ENCODE measurements around the gene DEXI.
"Not testable (repeated sequence)": the region's sequence is repeated elsewhere in the genome, so short reads cannot be mapped to it uniquely, and the experiment has no call there.

Gene DEXI

DNA sequence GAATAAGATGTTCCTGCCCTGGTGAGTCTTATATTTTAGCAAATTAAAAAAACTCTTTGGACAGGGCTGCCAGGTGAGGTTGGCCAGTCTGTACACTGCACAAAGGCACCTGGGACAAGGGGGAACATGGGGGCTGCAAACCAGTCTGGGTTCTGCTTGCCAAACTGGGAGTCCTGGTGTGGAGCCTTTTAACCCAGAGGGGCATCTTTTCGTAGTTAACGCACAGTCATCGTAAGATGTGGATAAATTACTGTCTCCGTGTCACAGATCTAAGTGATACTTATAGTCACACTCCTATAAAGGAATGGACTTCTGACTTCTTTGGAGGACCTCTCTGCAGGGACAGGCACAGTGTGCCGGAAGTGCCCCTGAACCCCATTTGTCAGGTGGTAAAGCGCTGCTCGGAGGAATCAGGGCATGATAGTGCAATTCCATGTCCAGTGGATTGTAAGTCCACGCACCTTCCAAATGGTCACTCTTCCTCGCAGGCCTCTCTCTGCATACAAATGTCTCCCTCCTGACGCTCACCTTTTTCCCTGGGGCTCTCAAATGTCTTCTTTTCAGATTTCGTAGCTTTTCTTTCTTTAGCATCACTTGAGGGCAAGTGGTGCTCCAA is 14.7 kb downstream of the DEXI start:
- no peak for DNase-seq (ENCODE audit: low read depth in 1 of 2, low spot score in 1 of 2)

DNA sequence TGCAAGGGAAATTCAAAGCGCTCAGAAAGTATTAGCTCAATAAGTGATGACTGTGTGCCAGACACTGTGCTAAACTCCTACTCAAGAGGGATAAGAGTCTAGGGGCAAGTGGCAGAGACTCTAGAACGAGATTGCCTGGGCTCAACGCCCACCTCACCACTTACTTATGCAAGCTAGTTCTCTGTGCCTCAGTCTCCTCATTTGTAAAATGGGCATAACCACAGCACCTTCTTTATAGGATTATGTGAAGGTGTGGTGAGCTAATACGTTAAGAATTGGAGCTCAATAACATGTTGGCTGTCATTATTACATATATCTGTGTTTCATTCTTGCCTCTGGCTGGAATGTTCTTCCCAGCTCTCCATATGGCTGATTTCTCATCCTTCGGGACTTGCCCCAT is 15.4 kb downstream of the DEXI start:
- no peak for DNase-seq (ENCODE audit: low read depth in 1 of 2, low spot score in 1 of 2)

DNA sequence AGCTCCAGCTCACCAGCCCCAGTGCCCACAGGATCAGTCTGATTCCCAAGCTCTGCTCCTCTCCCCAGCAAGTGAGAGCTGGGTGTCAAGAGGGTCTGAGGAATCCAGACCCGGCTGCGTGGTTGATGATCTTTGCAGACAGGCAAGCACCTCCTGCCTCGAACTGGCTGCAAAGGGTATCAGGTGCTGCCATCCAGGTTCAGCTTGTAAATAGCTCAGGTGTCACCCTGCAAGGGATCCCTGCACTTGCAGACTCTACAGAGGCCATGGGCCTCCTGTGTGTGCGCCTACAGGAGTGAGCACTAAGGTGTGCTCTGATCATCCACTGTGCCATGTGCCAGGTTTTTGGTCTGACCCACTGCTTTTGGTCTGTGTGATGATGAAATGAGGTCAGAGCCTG is 16.2 kb downstream of the DEXI start:
- DNase-seq (ENCODE audit: low read depth in 1 of 2, low spot score in 1 of 2) = no peak

DNA sequence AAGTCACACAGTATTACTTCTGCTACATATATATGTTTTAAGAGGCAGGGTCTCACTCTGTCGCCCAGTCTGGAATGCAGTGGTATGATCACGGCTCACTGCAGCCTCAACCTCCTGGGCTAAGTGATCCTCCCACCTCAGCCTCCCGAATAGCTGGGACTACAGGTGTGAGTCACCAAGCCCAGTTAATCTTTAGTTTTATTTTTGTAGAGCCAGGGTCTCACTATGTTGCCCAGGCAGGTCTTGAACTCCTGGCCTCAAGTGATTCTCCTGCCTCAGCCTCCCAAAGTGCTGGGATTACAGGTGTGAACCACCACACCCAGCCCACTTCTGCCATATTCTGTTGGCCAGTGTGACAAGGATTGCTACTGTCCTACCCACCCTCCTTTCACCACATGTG is 17.0 kb downstream of the DEXI start:
- DNase-seq (ENCODE audit: low read depth in 1 of 2, low spot score in 1 of 2) = not testable (repeated sequence)

DNA sequence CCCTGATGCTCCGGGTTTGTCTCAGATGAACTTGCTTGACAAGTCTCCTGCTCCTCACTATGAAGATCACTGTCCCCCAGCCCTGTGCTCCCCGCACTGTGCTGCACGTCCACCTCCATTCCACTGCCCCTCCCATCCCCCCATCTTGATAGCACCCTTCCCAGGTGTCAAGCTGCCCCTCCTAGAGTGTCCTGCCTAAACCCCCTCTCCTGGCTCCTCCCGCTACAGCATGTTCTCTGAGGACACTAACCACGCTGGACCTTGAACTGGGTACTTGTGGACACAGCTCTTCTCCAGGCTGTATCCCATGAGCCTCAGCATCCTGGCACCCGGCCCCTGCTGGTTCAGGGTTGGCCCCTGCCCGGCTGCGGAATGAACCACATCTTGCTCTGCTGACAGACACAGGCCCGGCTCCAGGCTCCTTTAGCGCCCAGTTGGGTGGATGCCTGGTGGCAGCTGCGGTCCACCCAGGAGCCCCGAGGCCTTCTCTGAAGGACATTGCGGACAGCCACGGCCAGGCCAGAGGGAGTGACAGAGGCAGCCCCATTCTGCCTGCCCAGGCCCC is 18.5 kb downstream of the DEXI start:
- DNase-seq (ENCODE audit: low read depth in 1 of 2, low spot score in 1 of 2) = no peak

DNA sequence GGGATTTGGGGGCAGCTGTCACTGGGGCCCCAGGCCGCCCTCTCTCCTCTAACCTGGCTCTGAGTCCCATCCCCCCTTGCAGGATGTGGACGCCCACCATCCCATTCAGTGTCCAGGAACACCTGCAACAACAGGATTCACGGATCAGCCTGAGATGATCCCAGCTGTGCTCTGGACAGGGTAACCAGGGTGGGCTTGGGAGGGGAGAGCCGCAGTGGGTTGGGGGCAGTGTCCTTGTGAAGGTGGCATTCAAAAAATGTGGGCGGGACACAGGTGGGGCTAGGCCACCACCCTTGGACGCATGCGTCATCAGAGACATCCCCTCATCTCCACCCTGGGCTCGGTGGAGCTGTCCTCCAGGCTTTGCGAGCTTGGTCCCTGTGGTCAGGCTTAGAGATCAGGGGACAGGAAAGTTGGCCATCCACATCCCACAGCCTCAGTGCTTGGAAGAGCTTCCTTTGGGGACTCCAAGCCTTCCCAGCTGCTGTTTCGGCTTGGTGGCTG is 19.1 kb downstream of the DEXI start:
- DNase-seq (ENCODE audit: low read depth in 1 of 2, low spot score in 1 of 2) = no peak

DNA sequence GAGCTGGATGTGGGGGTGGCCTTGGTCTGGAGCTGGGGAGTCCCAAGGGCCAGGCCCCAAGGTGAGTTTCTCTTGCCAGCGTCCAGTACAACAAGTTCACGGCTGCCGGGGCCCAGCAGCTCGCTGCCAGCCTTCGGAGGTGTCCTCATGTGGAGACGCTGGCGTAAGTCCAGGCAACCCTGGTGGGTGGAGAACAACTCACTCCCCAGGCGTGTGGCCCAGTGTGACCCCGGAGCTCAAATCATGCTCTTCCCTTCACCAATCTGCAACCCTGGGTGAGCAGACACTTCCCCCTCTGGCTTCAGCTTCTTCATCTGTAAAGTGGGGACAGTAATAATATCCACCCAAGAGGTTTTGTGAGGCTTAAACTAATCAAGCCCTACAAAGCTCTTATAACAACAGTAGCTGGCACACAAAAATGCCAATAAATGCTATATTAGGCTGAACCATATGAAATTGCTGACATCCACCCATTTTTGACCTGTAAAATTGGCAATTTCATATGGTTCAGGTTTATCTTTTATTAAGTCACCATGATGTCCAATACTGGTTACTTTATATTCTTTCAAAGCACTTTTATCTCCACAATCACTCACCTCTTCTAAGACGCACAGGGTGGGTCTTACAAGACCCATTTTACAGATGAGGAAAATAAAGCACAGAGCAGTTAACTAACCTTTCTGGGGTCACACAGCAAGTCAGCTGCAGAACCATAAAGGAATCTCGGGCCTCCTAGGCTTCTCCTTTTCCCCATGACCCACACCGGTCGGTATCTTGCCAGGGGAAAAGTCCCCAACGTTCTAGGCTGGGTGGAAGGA is 19.7 kb downstream of the DEXI start:
- no peak for DNase-seq (ENCODE audit: low read depth in 1 of 2, low spot score in 1 of 2)

DNA sequence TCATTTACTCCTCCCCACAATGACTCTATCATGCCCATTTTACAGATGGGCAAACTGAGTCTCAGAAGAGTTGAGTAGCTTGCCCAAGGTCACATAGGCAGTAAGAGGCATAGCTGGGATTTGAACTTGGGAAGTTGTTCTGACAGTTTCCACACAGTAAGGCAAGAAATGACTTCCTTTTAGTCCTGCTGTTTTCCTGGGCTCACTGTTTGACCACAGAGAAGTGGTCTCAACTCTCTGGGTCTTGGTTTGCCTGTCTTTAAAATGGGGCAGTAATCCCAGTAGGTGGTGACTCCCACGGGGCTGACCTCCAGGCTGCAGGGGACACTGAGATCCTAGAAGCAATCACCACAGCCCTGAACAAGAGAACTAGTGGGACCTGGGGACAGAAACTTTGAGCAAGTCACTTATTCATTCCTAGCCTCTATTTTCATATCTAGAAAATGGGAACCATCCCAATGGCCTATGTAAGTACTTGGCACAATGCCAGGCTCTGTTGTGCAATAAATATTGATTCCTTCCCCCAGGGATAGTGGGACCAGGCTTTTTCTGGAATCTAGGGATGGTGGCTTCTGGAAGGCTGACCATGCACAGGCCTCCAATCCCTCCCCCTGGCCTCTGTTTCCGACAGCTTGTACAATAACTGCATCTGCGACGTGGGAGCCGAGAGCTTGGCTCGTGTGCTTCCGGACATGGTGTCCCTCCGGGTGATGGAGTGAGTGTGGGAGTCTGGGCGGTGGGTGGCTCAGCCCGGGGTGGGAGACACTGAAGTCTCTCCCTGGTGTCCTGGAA is 20.5 kb downstream of the DEXI start:
- no peak for DNase-seq (ENCODE audit: low read depth in 1 of 2, low spot score in 1 of 2)

DNA sequence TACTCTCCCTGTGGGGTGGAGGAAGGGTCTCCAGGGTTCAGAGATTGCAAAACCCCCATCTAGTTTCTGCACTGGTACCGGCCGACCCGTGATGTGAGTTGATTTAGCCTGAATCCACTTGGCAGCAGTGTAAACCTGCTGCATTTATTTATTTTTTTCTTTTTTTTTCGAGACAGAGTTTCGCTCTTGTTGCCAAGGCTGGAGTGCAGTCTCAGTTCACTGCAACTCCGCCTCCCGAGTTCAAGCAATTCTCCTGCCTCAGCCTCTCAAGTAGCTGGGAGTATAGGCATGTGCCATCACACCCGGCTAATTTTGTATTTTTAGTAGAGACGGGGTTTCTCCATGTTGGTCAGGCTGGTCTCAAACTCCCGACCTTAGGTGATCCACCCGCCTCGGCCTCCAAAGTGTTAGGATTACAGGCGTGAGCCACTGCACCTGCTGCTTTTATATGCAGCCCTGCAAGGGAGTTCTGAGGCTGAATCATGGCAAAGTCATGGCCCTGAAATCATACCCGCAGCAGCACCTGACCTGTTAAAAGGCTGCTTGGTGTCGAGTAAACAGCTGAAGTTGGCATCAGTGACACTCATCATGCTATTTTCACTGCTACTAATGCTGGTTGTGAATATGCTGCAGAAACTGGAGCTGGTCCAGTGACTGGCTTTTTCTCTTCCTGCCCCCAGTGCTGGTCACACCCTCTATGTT is 21.4 kb downstream of the DEXI start:
- DNase-seq (ENCODE audit: low read depth in 1 of 2, low spot score in 1 of 2) = no peak

DNA sequence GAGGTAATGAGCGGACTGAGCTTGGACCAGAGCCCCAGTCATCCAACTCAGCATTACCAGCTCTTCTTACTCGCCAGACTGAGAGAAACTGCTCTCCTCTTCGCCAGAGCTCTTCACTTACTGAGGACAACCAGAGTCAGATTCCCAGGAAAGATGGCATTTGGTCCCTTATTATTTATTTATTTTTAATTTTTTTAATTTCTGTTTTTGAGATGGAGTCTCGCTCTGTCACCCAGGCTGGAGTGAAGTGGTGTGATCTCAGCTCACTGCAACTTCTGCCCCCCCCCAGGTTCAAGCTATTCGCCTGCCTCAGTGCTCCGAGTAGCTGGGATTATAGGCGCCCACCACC is 23.3 kb downstream of the DEXI start:
- DNase-seq (ENCODE audit: low read depth in 1 of 2, low spot score in 1 of 2) = no peak

DNA sequence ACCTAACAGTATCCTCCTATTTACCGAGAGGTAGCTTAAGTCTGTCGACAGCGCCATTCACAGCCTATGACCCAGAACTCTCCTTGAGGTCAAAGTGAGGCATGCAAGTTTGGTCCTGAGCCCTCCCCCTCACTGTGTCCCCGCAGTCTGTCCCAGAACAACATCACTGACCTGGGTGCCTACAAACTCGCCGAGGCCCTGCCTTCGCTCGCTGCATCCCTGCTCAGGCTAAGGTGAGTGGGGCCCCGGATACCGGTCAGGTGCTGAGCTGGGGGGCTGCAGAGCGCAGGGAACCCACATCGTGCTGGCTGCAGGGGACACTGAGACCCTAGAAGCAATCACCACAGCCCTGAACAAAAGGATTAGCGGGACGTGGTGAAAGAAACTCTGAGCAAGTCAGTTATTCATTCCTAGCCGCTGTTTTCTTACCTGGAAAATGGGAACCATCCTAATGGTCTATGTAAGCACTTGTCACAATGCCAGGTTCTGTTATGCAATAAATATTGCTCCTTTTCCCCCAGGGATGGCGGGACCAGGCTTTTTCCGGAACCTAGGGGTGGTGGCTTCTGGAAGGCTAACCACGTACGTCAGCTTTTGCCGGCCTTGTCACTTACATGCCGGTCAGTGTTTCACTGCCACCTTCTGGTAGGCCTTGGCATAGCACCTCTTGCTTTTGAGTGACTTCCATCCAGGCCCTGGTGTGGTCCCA is 23.8 kb downstream of the DEXI start:
- peak; percentile 60 for DNase-seq (ENCODE audit: low read depth in 1 of 2, low spot score in 1 of 2)

DNA sequence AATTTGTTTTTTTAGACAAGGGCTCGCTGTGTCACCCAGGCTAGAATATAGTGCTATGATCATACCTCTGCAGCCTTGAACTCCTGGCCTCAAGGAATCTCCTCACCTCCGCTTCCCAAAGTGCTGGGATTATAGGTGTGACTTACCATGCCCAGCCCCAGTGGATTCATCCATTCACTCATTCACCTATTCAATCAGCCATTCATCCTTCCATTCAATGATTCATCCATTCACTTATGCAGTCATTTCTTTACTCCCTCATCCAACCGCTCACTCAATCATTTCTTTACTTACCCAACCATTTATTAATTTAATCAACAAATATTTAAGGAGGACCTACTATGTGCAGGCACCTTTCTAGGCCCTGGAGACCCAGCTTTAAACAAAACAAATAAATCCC is 25.7 kb downstream of the DEXI start:
- DNase-seq (ENCODE audit: low read depth in 1 of 2, low spot score in 1 of 2) = no peak

DNA sequence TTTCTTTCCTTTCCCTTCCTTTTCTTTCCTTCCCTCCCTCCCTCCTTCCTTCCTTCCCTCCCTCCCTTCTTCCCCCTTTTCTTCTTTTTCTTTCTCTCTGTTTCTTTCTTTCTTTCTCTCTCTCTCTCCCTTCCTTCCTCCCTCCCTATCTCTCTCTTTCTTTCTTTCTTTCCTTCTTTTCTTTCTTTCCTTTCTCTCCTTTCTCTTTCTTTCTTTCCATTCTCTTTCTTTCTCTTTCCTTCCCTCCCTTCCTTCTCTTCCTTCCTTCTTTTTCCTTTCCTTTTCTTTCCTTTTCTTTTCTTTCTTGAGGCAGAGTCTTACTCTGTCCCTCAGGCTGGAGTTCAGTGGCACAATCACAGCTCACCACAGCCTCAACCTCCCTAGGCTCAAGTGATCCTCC is 31.0 kb downstream of the DEXI start:
- DNase-seq (ENCODE audit: low read depth in 1 of 2, low spot score in 1 of 2) = no peak

DNA sequence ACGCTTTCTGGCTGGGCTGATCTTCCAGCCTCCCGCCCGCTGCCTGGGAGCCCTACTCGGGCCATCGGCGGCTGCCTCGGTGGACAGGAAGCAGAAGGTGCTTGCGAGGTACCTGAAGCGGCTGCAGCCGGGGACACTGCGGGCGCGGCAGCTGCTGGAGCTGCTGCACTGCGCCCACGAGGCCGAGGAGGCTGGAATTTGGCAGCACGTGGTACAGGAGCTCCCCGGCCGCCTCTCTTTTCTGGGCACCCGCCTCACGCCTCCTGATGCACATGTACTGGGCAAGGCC is 34.6 kb downstream of the DEXI start:
- DNase-seq (ENCODE audit: low read depth in 1 of 2, low spot score in 1 of 2) = no peak

DNA sequence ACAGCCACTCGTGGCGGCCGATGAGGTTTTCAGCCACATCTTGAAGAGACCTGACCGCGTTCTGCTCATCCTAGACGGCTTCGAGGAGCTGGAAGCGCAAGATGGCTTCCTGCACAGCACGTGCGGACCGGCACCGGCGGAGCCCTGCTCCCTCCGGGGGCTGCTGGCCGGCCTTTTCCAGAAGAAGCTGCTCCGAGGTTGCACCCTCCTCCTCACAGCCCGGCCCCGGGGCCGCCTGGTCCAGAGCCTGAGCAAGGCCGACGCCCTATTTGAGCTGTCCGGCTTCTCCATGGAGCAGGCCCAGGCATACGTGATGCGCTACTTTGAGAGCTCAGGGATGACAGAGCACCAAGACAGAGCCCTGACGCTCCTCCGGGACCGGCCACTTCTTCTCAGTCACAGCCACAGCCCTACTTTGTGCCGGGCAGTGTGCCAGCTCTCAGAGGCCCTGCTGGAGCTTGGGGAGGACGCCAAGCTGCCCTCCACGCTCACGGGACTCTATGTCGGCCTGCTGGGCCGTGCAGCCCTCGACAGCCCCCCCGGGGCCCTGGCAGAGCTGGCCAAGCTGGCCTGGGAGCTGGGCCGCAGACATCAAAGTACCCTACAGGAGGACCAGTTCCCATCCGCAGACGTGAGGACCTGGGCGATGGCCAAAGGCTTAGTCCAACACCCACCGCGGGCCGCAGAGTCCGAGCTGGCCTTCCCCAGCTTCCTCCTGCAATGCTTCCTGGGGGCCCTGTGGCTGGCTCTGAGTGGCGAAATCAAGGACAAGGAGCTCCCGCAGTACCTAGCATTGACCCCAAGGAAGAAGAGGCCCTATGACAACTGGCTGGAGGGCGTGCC is 35.1 kb downstream of the DEXI start:
- no peak for DNase-seq (ENCODE audit: low read depth in 1 of 2, low spot score in 1 of 2)

DNA sequence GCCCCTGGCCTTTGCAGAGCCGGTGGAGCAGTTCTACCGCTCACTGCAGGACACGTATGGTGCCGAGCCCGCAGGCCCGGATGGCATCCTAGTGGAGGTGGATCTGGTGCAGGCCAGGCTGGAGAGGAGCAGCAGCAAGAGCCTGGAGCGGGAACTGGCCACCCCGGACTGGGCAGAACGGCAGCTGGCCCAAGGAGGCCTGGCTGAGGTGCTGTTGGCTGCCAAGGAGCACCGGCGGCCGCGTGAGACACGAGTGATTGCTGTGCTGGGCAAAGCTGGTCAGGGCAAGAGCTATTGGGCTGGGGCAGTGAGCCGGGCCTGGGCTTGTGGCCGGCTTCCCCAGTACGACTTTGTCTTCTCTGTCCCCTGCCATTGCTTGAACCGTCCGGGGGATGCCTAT is 35.8 kb downstream of the DEXI start:
- no peak for DNase-seq (ENCODE audit: low read depth in 1 of 2, low spot score in 1 of 2)

DNA sequence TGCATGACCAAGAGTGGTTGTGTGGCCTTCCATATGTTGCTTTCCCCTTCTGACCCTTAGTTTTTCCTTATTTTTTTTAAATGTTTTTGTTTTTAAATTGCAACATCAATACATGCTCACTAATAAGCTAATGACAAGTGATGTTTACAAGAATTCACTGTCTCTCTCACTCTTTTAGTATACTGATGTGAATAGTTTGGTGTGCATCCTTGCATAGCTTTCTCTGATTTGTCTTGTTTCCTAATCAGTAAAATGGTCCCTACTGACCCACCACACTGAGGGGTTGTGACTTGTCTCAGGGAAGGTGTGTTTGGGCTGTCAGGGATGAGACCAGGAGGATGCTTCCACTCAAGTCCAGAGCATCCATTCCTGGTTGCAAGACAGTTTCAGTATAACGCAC is 39.3 kb downstream of the DEXI start:
- no peak for DNase-seq (ENCODE audit: low read depth in 1 of 2, low spot score in 1 of 2)

DNA sequence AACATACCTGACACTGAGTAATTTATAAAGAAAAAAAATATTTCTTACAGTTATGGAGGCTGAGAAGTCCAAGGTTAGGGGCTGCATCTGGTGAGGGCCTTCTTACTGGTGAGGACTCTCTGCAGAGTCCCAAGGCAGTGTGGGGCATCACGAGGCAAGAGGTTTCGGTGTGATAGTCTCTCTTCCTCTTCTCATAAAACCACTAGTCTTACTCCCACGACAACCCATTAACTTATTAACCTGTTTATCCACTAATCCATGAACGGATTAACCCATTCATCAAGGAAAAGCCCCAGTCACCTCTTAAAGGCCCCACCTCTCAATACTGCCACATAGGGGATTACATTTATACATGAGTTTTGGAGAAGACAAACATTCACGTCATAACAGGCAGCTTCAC is 45.1 kb downstream of the DEXI start:
- DNase-seq (ENCODE audit: low read depth in 1 of 2, low spot score in 1 of 2) = no peak

DNA sequence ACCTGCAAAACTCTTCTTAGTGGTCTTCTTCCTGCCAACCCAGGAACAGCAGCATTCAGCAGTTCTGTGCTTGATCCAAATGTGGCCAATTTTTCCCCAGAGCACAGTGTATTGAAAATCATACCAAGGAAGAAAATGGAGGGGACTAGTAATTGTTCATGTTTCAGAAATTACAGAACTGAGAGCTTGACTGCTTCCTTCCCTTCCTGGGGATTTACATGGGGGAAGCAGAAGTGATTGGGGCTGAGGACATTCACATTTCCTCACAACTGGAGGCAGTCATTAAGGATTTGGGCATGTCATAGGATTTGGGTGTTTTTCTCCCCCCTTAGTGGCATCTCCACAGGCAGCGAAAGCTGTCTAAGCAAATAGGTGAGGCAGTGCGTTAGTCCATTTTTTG is 45.5 kb downstream of the DEXI start:
- no peak for DNase-seq (ENCODE audit: low read depth in 1 of 2, low spot score in 1 of 2)

DNA sequence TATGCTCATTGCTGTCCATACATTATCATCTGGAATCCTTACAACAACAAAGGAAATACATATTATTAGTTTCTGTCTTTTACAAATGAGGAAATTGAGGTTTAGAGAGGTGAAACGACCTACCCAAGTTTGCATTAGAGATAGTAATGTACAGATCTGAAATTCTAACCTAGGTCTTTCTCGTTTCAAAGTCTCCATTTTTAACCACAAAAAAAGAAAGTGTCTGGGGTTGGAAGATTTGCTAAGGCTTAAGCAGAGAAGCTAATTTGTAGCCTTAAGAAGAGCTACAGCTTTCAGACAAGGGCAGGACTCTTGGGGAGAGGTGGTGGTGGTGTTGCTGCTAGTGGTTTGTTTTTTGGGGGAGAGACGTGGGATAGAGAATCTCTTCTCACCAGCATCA is 46.1 kb downstream of the DEXI start:
- no peak for DNase-seq (ENCODE audit: low read depth in 1 of 2, low spot score in 1 of 2)

Data from activated T-helper 1 cell treated with anti-CD3 and anti-CD28 coated beads, Interleukin-2, amount 50 U/mL, for 16 hours (primary cell).